SKM-1 treated with dmso at 0.1 percent for 144 hours (cell line): ENCODE data around the gene NCKAP5.
"Not testable (repeated sequence)": the region's sequence is repeated elsewhere in the genome, so short reads cannot be mapped to it uniquely, and the experiment has no call there.

Experiments used
- DNase-seq: peaks from one replicate; lab custom pipeline; 2025; ENCODE audit not compliant: unreplicated experiment; lab: John Stamatoyannopoulos, UW

Gene NCKAP5

GRCh38 chr2:133240491-133241223 is 327.6 kb downstream of the NCKAP5 start:
- DNase-seq = no peak

- DNase-seq = no peak
Observed at GRCh38 chr2:133235968-133236367, 332.3 kb downstream of the NCKAP5 start.

- no peak for DNase-seq
Observed at GRCh38 chr2:133232556-133232955, 335.7 kb downstream of the NCKAP5 start.

GRCh38 chr2:133231264-133231663 is 337.0 kb downstream of the NCKAP5 start:
- DNase-seq = no peak

DNA sequence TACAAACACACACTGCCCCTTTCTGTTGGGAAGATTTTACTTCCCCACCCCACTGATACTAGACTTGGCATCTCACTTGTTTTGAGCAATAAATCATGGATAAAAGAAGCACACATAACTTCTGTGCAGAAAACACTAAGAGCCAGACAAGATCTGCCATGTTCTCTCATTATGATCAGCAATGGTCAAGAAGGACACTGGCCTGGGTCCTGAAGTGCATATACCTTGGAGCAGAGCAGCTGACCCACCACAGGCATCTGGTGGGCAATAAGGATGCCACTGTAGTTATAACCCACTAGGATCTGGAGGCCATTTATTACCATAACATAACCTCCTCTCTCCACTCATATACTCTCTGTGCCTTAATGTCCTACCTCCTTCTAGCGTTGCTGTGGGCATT is 338.3 kb downstream of the NCKAP5 start:
- no peak for DNase-seq

GRCh38 chr2:133223226-133223625 is 345.0 kb downstream of the NCKAP5 start:
- no peak for DNase-seq

- no peak for DNase-seq
Observed at GRCh38 chr2:133221398-133221797, 346.9 kb downstream of the NCKAP5 start.

GRCh38 chr2:133218204-133218603 is 350.1 kb downstream of the NCKAP5 start:
- DNase-seq = no peak

DNA sequence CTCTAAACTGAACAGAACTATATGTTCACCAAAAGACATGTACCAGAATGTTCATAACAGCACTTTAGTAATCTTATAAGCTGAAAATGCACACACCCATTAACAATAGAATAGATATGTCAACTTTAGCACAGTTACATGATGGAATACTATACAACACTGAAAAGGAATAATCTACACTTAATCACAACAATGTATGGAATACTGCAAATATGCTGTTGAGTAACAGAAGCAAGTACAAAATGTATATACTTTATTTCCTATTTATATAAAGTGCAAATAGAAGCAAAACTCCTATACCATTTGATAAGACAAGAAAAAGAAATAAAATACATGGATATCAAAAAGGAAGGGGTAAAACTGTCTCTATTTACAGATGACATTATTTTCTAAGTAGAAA is 352.8 kb downstream of the NCKAP5 start:
- DNase-seq = no peak

- DNase-seq = no peak
Observed at GRCh38 chr2:133213651-133214050, 354.6 kb downstream of the NCKAP5 start.

GRCh38 chr2:133209325-133209724 is 358.9 kb downstream of the NCKAP5 start:
- no peak for DNase-seq

- not testable (repeated sequence) for DNase-seq
Observed at GRCh38 chr2:133206666-133207065, 361.6 kb downstream of the NCKAP5 start.

GRCh38 chr2:133204421-133204820 is 363.8 kb downstream of the NCKAP5 start:
- no peak for DNase-seq

- no peak for DNase-seq
Observed at GRCh38 chr2:133200684-133201421, 367.4 kb downstream of the NCKAP5 start.

DNA sequence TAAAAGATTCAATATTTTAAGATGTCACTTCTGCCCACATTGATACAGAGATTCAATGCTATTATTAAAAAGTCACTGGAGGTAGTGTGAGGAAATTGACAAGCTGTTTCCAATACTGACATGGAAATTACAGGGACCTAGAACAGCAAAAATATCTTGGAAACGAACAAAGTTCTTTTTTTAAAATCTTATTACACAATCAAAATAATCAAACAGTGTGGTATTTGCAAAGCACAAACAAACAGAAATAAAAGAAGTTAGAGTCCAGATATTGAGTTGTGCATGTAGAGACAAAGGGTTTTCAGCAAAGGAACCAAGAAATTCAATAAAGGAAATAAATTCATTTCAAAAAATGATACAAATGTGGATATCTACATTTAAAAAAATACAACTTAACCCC is 369.6 kb downstream of the NCKAP5 start:
- no peak for DNase-seq

GRCh38 chr2:133197156-133197555 is 371.1 kb downstream of the NCKAP5 start:
- DNase-seq = no peak

DNA sequence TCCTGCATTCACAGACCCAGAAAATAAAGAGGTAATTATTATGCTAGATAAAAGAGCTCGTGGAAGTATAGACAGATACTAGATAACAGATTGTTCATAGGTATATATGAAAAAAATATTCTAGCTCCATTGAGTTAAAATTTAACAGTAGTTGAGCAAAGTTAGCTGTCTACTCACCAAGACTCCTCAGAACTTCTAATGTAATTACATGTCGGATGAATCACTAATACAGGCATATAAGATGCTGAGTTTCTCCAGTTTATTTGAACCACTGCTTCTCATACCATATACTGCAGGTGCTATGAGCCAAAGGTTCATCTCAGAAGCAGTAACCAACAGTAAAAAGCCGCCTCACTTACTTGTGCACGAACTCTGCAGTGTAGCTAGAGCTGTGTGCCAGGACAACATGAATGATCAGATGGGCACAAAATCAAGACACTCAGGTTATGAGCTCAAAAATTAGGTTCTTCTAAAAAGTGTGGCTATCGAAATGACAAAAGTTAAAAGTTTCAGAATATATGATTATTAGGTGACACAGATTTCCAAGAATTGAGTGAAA is 373.4 kb downstream of the NCKAP5 start:
- no peak for DNase-seq

DNA sequence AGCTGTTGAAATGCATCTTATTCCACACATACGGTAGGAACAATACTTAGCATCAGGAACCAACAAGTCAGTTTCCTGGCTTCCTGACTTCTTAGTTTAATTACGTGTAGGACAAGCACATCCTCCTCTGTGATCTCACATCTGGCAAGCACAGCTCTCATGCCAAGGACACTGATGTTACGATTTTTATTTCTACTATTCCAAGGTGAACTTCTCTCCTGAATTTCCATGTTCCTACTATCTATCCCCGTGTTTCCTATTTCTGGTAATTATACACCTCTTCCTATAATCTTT is 374.0 kb downstream of the NCKAP5 start:
- DNase-seq = no peak

DNA sequence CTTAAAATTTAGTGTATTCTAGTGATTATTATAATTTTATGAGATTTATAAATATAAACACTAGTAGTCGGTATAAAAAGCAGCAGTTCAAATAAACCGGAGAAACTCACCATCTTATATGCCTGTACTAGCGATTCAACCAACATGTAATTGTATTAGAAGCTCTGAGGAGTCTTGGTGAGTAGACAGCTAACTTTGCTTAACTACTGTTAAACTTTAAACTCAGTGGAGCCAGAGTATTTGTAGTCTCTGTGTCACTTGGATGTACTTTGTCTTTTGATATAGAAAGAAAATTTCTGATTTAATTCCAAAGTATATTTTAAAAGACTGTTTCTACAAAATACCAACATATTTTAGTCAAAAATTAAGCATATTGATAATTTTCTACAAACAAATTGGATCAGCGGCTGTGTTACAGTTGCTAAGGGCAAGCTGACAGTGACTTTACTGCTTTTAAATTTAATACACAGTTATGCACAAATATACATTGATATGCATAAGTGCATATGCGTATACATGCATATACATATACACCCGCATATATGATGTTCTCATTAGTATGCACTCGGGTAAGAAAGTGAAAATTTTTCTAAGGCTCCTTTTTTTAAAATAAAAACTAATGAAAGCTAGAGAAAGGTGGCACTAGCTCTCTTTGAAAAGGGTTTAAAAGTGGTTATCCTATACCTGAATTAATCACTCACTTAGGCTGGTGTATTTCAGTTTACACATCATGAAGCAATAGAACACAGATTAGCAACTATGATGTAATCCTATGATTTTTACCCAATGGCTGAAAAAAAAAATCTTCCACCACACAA is 374.5 kb downstream of the NCKAP5 start:
- DNase-seq = no peak

DNA sequence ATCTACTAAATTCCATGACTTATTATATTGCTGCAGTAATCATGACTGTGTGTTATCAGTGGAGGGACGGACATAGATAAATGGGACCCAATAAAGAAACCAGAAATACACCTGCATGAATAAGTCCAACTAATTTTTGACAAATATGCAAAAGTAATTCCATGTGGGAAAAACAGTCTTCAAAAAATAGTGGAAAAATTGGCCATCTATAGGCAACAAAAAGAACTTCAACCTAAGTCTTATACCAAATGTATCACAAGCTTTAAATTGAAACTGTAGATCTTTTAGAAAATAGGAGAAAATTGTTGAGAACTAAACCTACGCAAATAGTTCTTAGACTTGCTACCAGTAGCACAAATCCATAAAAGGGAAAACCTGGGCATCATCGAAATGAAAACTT is 376.2 kb downstream of the NCKAP5 start:
- no peak for DNase-seq

GRCh38 chr2:133177196-133177595 is 391.1 kb downstream of the NCKAP5 start:
- DNase-seq = no peak

GRCh38 chr2:133175926-133176325 is 392.3 kb downstream of the NCKAP5 start:
- no peak for DNase-seq
